Esophagus muscularis mucosa (tissue), 4 donors: ENCODE data around the gene FAM222B.

Experiments
- EP300 ChIP-seq: sonication (generic); formaldehyde crosslinking; IDR thresholded peaks from one replicate; pipeline ENCODE4 v1.6.1; 2017; ENCODE audit warnings: antibody characterized with exemption
- POLR2A ChIP-seq: fragments of 450-650 bp; IDR thresholded peaks from one replicate; pipeline ENCODE4 v1.6.1; 2017; ENCODE audit warnings: antibody characterized with exemption, moderate library complexity, mild to moderate bottlenecking, low read depth
- POLR2AphosphoS5 ChIP-seq, 2 donors: sonication (generic); formaldehyde crosslinking; IDR thresholded peaks; one replicate each; pipeline ENCODE4 v1.6.1; 2017; ENCODE audit warnings: antibody characterized with exemption in 2 of 2
- TF ChIP-seq, protein P1 (sequence below), 3 experiments: fragments of 200-600 bp in 2 of 3; fragments of 450-650 bp in 1 of 3; sonication (generic) in 2 of 3; IDR thresholded peaks; one replicate each; pipeline ENCODE4 v1.5.1; 2017 to 2019; ENCODE audit warnings: antibody characterized with exemption in 3 of 3, mild to moderate bottlenecking in 2 of 3, moderate library complexity in 1 of 3

DNA sequence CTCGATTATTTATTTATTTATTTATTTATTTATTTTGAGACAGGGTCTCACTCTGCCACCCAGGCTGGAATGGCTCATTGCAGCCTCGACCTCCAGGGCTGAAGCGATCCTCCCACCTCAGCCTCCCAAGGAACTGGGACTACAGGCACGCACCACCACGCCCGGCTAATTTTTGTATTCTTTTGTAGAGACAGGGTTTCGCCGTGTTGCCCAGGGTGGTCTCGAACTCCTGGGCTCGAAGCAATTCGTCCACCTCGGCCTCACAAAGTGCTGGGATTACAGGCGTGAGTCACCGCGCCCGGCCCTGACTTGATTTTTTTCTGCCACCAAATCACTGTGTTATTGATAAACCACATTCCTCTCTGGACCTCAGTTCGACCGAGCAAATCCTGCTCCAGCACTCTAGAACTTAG is 123.6 kb downstream of the FAM222B start:
- TF ChIP-seq POLR2AphosphoS5 (IDR thresholded peaks at IDR 0.05) = no peak
- TF ChIP-seq, protein P1, sequence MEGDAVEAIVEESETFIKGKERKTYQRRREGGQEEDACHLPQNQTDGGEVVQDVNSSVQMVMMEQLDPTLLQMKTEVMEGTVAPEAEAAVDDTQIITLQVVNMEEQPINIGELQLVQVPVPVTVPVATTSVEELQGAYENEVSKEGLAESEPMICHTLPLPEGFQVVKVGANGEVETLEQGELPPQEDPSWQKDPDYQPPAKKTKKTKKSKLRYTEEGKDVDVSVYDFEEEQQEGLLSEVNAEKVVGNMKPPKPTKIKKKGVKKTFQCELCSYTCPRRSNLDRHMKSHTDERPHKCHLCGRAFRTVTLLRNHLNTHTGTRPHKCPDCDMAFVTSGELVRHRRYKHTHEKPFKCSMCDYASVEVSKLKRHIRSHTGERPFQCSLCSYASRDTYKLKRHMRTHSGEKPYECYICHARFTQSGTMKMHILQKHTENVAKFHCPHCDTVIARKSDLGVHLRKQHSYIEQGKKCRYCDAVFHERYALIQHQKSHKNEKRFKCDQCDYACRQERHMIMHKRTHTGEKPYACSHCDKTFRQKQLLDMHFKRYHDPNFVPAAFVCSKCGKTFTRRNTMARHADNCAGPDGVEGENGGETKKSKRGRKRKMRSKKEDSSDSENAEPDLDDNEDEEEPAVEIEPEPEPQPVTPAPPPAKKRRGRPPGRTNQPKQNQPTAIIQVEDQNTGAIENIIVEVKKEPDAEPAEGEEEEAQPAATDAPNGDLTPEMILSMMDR (IDR thresholded peaks at IDR 0.05) = no peak
- TF ChIP-seq POLR2A = no peak
- no peak for TF ChIP-seq EP300
